Ramos (cell line): ENCODE measurements around the gene BRK1.
"Not testable (repeated sequence)": the region's sequence is repeated elsewhere in the genome, so short reads cannot be mapped to it uniquely, and the experiment has no call there.

Experiments used
- in situ Hi-C: fragments of 300-500 bp; cut with MboI; formaldehyde crosslinking; loops from one replicate; pipeline ENCODE4 v1.14.3; 2022; ENCODE audit warnings: low sequenced_read_pairs; ENCODE audit not compliant: unreplicated experiment

Gene BRK1

GRCh38 chr3:10115326-10116137 lies at the start of gene BRK1:
TSS of gene BRK1 (plus strand) at chr3:10115675. CDS start at chr3:10115702, 27 bp downstream.
- in situ Hi-C loops, result no loop called here

- in situ Hi-C loops, result not testable (repeated sequence)
Observed at GRCh38 chr3:10070077-10070476, 45.4 kb upstream of the BRK1 start.

- in situ Hi-C loops, result no loop called here
Observed at GRCh38 chr3:10074666-10075065, 40.8 kb upstream of the BRK1 start.

GRCh38 chr3:10081871-10082270 lies 33.6 kb upstream of the BRK1 start:
- in situ Hi-C loops, result no loop called here

DNA sequence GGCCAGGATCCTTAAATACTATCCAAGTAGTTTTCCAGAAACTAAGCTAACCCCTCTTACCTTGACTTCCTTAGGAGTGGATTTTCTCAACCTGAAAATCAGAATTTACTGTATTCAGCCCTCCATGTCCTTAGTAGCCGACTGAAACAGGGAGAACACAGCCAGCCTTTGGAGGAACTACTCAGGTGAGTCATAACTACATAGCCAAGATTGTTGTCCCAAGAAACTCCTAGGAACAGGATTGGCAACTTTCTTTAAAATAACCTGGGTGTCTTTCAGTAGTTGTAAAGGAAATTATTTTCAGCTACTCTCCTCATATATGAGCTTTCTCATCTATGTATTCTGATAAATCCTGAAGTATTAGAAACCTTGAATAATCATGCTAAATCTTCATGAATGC lies 29.7 kb upstream of the BRK1 start:
- in situ Hi-C loops, result no loop called here

DNA sequence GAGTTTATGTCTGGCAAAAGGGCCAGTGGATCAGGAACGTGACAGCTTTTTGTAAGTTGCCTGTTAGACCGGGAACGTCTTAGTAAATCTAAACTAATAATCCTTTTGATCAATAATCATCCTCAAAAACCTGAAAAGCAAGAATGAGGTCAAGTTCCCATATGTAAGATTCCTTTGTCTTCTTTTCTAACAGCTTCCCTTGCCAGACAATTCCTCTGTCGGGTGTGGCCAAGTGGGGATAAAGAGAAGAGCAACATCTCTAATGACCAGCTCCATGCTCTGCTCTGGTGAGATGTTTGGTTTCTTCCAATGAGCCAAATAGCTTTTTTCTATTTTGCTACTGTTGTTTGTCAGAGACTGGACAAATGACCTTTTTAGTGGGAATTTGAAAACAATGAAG lies 27.2 kb upstream of the BRK1 start:
- in situ Hi-C loops, result no loop called here

DNA sequence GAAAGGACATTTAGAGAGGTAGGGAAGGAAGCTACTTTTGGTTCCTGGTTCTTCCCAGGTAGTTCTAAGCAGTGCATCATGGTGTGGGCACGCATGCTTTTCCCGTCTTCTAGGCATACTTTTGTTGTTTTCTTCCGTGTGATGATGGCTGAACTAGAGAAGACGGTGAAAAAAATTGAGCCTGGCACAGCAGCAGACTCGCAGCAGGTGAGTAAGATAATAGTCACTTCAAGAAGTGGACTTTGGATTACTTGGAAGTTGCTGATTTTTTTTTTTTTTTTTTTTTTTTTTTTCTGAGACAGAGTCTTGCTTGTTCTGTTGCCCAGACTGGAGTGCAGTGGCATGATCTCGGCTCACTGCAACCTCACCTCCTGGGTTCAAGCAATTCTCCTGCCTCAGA lies 25.3 kb upstream of the BRK1 start:
- in situ Hi-C loops, result no loop called here

GRCh38 chr3:10090774-10091173 lies 24.7 kb upstream of the BRK1 start:
- in situ Hi-C loops, result not testable (repeated sequence)

- in situ Hi-C loops, result not testable (repeated sequence)
Observed at GRCh38 chr3:10091387-10091786, 24.1 kb upstream of the BRK1 start.

GRCh38 chr3:10093678-10094077 lies 21.8 kb upstream of the BRK1 start:
- in situ Hi-C loops, result no loop called here

GRCh38 chr3:10099041-10099440 lies 16.4 kb upstream of the BRK1 start:
- in situ Hi-C loops, result no loop called here

- in situ Hi-C loops, result no loop called here
Observed at GRCh38 chr3:10106919-10107318, 8.6 kb upstream of the BRK1 start.

- in situ Hi-C loops, result no loop called here
Observed at GRCh38 chr3:10108091-10108490, 7.4 kb upstream of the BRK1 start, which contains the start of gene FANCD2OS. TSS of gene FANCD2OS (minus strand) at chr3:10108255. CDS start at chr3:10104774, 3,481 bp downstream.

DNA sequence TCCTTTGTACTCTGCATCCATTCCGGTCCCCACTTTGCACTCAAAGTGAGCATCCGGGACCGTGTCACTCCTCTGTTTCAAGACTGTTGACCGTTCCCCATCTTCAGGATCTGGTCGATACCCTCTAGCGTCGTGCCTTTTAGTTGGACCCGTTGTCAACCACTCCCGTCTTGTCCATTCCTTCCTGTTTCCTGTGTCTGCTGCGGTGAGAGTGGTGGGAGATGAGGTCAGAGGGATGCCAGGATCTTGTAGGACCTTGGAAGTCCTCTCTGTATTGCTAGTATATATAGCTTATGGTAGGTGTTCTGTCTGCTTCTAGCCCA lies 624 bp downstream of the BRK1 start:
- in situ Hi-C loops, result no loop called here

- in situ Hi-C loops, result no loop called here
Observed at GRCh38 chr3:10116928-10117327, 1.5 kb downstream of the BRK1 start.

GRCh38 chr3:10119376-10119775 lies 3.9 kb downstream of the BRK1 start:
- in situ Hi-C loops, result no loop called here

DNA sequence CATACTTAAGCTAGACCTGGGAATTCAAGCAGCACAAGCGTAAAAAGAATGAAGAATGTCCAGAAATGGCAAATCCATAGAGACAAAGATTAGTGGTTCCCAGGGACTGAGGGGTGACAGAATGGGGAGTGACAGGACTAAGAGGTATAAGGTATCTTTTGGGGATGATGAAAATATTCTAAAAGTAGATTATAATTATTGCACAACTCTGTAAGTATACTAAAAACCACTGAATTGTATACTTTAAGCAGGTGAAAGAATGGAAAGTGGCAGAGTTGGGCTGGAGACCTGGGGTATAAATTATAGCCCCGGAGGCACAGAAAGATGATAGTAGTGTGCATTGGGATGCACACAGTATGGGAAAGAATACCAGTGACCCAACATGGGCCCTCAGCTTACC lies 5.6 kb downstream of the BRK1 start:
- in situ Hi-C loops, result no loop called here

DNA sequence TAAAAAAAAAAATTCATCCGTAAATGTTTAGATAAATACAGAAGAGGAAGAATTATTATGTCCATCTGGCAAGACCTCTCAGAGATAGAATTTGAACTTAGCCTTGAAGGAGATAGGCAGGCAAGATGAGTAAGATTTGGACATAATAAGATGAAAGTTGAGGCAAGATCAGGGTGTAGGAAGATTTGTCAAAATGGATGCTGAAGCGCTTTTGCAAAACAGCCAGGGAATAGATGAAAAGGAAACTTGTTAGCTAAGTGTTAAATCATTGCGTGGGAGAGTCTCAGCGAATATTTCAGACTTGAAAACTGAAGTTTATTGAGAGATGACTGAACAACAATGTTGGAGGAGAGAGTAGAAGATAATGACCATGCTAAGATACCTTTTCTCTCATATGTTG lies 7.2 kb downstream of the BRK1 start:
- in situ Hi-C loops, result no loop called here

DNA sequence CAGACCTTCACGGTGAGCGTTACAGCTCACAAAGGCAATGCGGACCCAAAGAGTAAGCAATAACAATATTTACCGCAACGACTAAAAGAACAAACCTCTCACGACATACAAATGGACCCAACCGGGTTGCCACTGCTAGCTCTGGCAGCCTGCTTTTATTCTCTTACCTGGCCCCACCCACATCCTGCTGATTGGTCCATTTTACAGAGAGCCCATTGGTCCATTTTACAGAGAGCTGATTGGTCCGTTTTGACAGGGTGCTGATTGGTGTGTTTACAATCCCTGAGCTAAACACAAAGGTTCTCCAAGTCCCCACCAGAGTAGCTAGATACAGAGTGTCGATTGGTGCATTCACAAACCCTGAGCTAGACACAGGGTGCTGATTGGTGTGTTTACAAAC lies 20.4 kb downstream of the BRK1 start:
- in situ Hi-C loops, result not testable (repeated sequence)

DNA sequence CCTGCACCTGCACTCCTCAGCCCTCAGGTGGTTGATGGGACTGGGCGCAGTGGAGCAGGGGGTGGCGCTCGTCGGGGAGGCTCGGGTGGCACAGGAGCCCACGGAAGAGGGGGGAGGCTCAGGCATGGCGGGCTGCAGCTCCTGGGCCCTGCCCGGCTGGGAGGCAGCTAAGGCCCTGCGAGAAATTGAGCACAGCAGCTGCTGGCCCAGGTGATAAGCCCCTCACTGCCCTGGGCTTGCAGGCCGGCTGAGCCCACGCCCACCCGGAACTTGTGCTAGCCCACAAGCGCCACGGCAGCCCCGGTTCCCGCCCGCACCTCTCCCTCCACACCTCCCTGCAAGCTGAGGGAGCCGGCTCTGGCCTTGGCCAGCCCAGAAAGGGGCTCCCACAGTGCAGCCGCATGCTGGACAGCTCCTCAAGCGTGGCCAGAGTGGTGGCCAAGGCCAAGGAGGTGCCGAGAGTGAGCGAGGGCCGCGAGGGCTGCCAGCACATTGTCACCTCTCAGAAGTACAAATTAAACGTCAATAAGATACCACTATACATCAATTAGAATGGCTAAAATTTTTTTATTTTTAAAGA lies 21.0 kb downstream of the BRK1 start:
- in situ Hi-C loops, result no loop called here

GRCh38 chr3:10137178-10137577 lies 21.7 kb downstream of the BRK1 start:
- in situ Hi-C loops, result no loop called here

DNA sequence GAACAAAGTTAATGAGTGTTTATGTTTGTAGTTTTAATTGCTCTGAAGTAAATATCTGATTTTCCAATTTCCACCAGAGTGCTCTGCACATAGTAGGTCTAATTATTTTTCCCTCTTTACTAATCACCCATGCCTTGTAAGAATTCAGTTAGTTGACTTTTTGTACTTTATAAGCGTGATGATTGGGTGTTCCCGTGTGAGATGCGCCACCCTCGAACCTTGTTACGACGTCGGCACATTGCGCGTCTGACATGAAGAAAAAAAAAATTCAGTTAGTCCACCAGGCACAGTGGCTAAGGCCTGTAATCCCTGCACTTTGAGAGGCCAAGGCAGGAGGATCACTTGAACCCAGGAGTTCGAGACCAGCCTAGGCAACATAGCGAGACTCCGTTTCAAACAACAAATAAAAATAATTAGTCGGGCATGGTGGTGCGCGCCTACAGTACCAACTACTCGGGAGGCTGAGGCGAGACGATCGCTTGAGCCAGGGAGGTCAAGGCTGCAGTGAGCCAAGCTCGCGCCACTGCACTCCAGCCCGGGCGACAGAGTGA lies 25.6 kb downstream of the BRK1 start:
- in situ Hi-C loops, result no loop called here
